Spleen (tissue), 3 donors: ENCODE results near the gene MBNL1.

Source experiments
- POLR2A ChIP-seq, 3 donors: fragments of 450-650 bp; IDR thresholded peaks; one replicate each; pipeline ENCODE4 v1.5.1; 2017; ENCODE audit warnings: antibody characterized with exemption in 3 of 3, mild to moderate bottlenecking in 1 of 3
- POLR2AphosphoS5 ChIP-seq, 3 donors: sonication (generic); formaldehyde crosslinking; IDR thresholded peaks; one replicate each; pipeline ENCODE4 v1.5.1; 2017; ENCODE audit warnings: antibody characterized with exemption in 3 of 3

- TF ChIP-seq POLR2A (IDR thresholded peaks at IDR 0.05) (no peak), POLR2AphosphoS5 (IDR thresholded peaks at IDR 0.05) (peak in 1 of 3 donors; percentile 52)
Observed at GRCh38 chr3:152389316-152389934, 120.7 kb downstream of the MBNL1 start.
